Osteoblast (primary cell): Measurements from ENCODE around the gene BMP2K. TPM values are rescaled to one million over a fixed set of nuclear protein-coding genes. Genes with fewer than 3 reads are reported as not detected.

ENCODE experiments used
- DNase-seq: peaks from one replicate; pipeline ENCODE4 v3.0.0; 2011; ENCODE audit warnings: low spot score, mixed read lengths; ENCODE audit not compliant: insufficient read length; ENCODE audit errors: missing footprints
- H2AFZ ChIP-seq: 2 replicates; pipeline ENCODE4 v1.6.0; 2011; ENCODE audit warnings: mild to moderate bottlenecking, low read length
- H3K27ac ChIP-seq: 2 replicates; pipeline ENCODE4 v1.5.1; 2011; ENCODE audit warnings: mild to moderate bottlenecking, low read depth, low read length, moderate library complexity
- H3K27me3 ChIP-seq: 2 replicates; pipeline ENCODE4 v1.6.0; 2012; ENCODE audit warnings: mild to moderate bottlenecking, control low read depth, inconsistent platforms, low read length, moderate library complexity; ENCODE audit not compliant: insufficient read depth
- H3K36me3 ChIP-seq: 2 replicates; pipeline ENCODE4 v1.5.1; 2011; ENCODE audit warnings: mild to moderate bottlenecking, low read length, control low read depth, moderate library complexity; ENCODE audit not compliant: insufficient read depth
- H3K4me1 ChIP-seq: 2 replicates; pipeline ENCODE4 v1.5.1; 2011; ENCODE audit warnings: mild to moderate bottlenecking, low read length, control low read depth, moderate library complexity; ENCODE audit not compliant: insufficient read depth
- H3K4me2 ChIP-seq: 2 replicates; pipeline ENCODE4 v1.6.0; 2011; ENCODE audit warnings: mild to moderate bottlenecking, low read length; ENCODE audit not compliant: insufficient read depth
- H3K4me3 ChIP-seq: fragments of 200-600 bp; sonication (generic); 3 replicates; pipeline ENCODE4 v1.5.1; 2012; ENCODE audit warnings: mild to moderate bottlenecking, low read length, inconsistent platforms; ENCODE audit not compliant: insufficient read depth
- H3K79me2 ChIP-seq: 2 replicates; pipeline ENCODE4 v1.6.0; 2012; ENCODE audit warnings: mild to moderate bottlenecking, low read length, control low read depth, inconsistent platforms; ENCODE audit not compliant: insufficient read depth
- H3K9me3 ChIP-seq: 2 replicates; pipeline ENCODE4 v1.5.1; 2011; ENCODE audit warnings: low read depth, low read length, control low read depth
- H4K20me1 ChIP-seq: 2 replicates; pipeline ENCODE4 v1.6.0; 2012; ENCODE audit warnings: mild to moderate bottlenecking, low read length, control low read depth; ENCODE audit not compliant: insufficient read depth
- total RNA-seq: library from RNA; depleted of rRNA; stranded (reverse); fragments of >200 nt; gene quantifications from 2 replicates; pipeline ENCODE4 v1.2.3, GENCODE V29; 2012
- TF ChIP-seq, protein P1 (sequence below): IDR thresholded peaks from 2 replicates; pipeline ENCODE4 v1.5.1; 2011; ENCODE audit warnings: mild to moderate bottlenecking, low read depth, low read length, moderate library complexity; ENCODE audit errors: extremely low read depth

Gene BMP2K
- total RNA-seq, 1 donor = 61.2 TPM

DNA sequence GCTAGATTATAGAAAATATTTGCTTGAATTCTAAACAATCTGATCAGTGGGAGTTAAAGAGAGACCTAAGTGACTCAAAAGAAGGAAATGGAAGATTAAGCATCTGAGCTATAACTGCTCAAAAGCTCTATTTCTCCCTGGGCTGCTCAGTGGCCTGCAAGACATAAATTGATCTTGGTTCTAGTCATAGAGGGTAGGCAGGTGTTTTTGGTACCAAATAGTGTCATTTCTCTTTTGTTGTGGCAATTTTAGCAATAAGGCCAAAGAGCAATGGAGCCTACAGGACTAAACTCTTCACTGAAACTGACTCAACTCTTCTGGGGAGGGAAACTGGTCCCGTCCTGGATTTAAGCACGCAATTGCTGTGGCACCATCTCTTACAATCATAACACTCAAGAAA, 33.9 kb upstream of the BMP2K start:
- Histone ChIP-seq H3K4me1 (no peaks in the 10 kb centered on the region), H3K27ac (no peak overlapping the region), H3K27me3 (no peaks in the 10 kb centered on the region), H3K9me3 (no peaks in the 10 kb centered on the region), H2AFZ (no peak overlapping the region), H3K4me2 (no peak overlapping the region), H3K4me3 (no peak overlapping the region), H3K36me3 (no peaks in the 10 kb centered on the region), H4K20me1 (no peaks in the 10 kb centered on the region), H3K79me2 (no peaks in the 10 kb centered on the region)
- TF ChIP-seq, protein P1, sequence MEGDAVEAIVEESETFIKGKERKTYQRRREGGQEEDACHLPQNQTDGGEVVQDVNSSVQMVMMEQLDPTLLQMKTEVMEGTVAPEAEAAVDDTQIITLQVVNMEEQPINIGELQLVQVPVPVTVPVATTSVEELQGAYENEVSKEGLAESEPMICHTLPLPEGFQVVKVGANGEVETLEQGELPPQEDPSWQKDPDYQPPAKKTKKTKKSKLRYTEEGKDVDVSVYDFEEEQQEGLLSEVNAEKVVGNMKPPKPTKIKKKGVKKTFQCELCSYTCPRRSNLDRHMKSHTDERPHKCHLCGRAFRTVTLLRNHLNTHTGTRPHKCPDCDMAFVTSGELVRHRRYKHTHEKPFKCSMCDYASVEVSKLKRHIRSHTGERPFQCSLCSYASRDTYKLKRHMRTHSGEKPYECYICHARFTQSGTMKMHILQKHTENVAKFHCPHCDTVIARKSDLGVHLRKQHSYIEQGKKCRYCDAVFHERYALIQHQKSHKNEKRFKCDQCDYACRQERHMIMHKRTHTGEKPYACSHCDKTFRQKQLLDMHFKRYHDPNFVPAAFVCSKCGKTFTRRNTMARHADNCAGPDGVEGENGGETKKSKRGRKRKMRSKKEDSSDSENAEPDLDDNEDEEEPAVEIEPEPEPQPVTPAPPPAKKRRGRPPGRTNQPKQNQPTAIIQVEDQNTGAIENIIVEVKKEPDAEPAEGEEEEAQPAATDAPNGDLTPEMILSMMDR = no peak
- DNase-seq = no peak

DNA sequence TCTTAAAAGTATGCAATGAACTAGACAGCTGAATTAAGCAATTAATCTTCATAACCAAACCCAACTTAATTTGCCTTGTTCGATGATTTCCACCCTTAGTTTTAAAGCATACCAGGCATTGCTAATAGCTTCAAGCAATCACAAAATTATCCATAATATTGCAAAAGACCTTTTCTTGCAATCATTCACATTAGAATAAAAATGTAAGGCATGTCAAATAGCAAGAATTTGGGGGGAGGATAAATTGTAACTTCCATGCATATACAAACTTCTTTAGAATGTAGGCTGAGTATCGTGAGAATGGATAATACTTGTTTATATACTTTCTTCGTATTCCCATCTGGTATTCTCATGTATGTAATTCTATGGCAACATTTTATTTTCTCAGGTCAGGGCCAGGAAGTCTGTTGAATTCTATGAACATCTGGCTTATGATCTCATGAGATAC, 28.7 kb upstream of the BMP2K start:
- Histone ChIP-seq H4K20me1 (no peaks in the 10 kb centered on the region), H3K27me3 (no peaks in the 10 kb centered on the region), H3K79me2 (no peaks in the 10 kb centered on the region), H3K4me3 (no peak overlapping the region), H3K36me3 (no peaks in the 10 kb centered on the region), H3K9me3 (no peaks in the 10 kb centered on the region), H3K27ac (peak overlapping the region; percentile 18), H3K4me2 (no peak overlapping the region), H3K4me1 (peaks cover 14% of the 10 kb centered on the region), H2AFZ (no peak overlapping the region)
- TF ChIP-seq, protein P1 = no peak
- DNase-seq = no peak

- Histone ChIP-seq H2AFZ (no peak overlapping the region), H3K27ac (peak overlapping the region; percentile 18), H3K36me3 (no peaks in the 10 kb centered on the region), H3K9me3 (no peaks in the 10 kb centered on the region), H3K4me3 (no peak overlapping the region), H3K4me1 (peaks cover 14% of the 10 kb centered on the region), H3K79me2 (no peaks in the 10 kb centered on the region), H3K4me2 (no peak overlapping the region), H3K27me3 (no peaks in the 10 kb centered on the region), H4K20me1 (no peaks in the 10 kb centered on the region)
- DNase-seq = no peak
- TF ChIP-seq, protein P1 = no peak
Observed at GRCh38 chr4:78748381-78748780, 27.8 kb upstream of the BMP2K start.

GRCh38 chr4:78749258-78749971, 26.7 kb upstream of the BMP2K start:
- Histone ChIP-seq H3K4me1 (peaks cover 14% of the 10 kb centered on the region), H3K4me3 (no peak overlapping the region), H3K27me3 (no peaks in the 10 kb centered on the region), H3K79me2 (no peaks in the 10 kb centered on the region), H2AFZ (no peak overlapping the region), H3K27ac (no peak overlapping the region), H3K36me3 (no peaks in the 10 kb centered on the region), H3K4me2 (no peak overlapping the region), H3K9me3 (no peaks in the 10 kb centered on the region), H4K20me1 (no peaks in the 10 kb centered on the region)
- no peak for DNase-seq
- TF ChIP-seq, protein P1 = no peak
